ENCODE measurements around the gene XYLT1.

XYLT1 gene

GRCh38 chr16:17324451-17324850 is 146.3 kb downstream of the XYLT1 start:
- Histone ChIP-seq H3K36me3 (no peaks in the 10 kb centered on the region), H3K9me3 (ENCODE audit: severe bottlenecking) (no peaks in the 10 kb centered on the region), H3K27ac (no peak overlapping the region), H3K4me3 (ENCODE audit: low read depth, low read length) (no peak overlapping the region), H3K27me3 (ENCODE audit: insufficient read depth, low read depth, severe bottlenecking) (no peaks in the 10 kb centered on the region)
- no peak for DNase-seq
- no peak for TF ChIP-seq CTCF (IDR thresholded peaks at IDR 0.05; ENCODE audit: low read depth, low read length)

- no peak for DNase-seq
- no peak for TF ChIP-seq CTCF (IDR thresholded peaks at IDR 0.05; ENCODE audit: low read depth, low read length)
- no peak overlapping the region for H3K4me3 ChIP-seq (ENCODE audit: low read depth, low read length)
- no peaks in the 10 kb centered on the region for H3K36me3 ChIP-seq
- H3K27ac ChIP-seq: no peak overlapping the region
- no peaks in the 10 kb centered on the region for H3K27me3 ChIP-seq (ENCODE audit: insufficient read depth, low read depth, severe bottlenecking)
- H3K9me3 ChIP-seq (ENCODE audit: severe bottlenecking): no peaks in the 10 kb centered on the region
Observed at GRCh38 chr16:17323171-17323570, 147.6 kb downstream of the XYLT1 start.

- H3K36me3 ChIP-seq: no peaks in the 10 kb centered on the region
- TF ChIP-seq CTCF (IDR thresholded peaks at IDR 0.05; ENCODE audit: low read depth, low read length): no peak
- DNase-seq: no peak
Observed at GRCh38 chr16:17321824-17322223, 148.9 kb downstream of the XYLT1 start.

GRCh38 chr16:17320009-17320408 is 150.8 kb downstream of the XYLT1 start:
- no peak overlapping the region for H3K4me3 ChIP-seq (ENCODE audit: low read depth, low read length)
- DNase-seq: no peak
- H3K9me3 ChIP-seq (ENCODE audit: severe bottlenecking): no peaks in the 10 kb centered on the region
- no peak for TF ChIP-seq CTCF (IDR thresholded peaks at IDR 0.05; ENCODE audit: low read depth, low read length)
- no peaks in the 10 kb centered on the region for H3K27me3 ChIP-seq (ENCODE audit: insufficient read depth, low read depth, severe bottlenecking)
- no peaks in the 10 kb centered on the region for H3K36me3 ChIP-seq
- H3K27ac ChIP-seq: no peak overlapping the region

More at GRCh38 chr16:17321824-17322223, 148.9 kb downstream of the XYLT1 start:
- H3K27me3 ChIP-seq (ENCODE audit: insufficient read depth, low read depth, severe bottlenecking): no peaks in the 10 kb centered on the region
- H3K9me3 ChIP-seq (ENCODE audit: severe bottlenecking): no peaks in the 10 kb centered on the region
- no peak overlapping the region for H3K4me3 ChIP-seq (ENCODE audit: low read depth, low read length)
- H3K27ac ChIP-seq: no peak overlapping the region

GRCh38 chr16:17318238-17318637 is 152.5 kb downstream of the XYLT1 start:
- H3K27me3 ChIP-seq (ENCODE audit: insufficient read depth, low read depth, severe bottlenecking): no peaks in the 10 kb centered on the region
- H3K36me3 ChIP-seq: no peaks in the 10 kb centered on the region
- no peaks in the 10 kb centered on the region for H3K9me3 ChIP-seq (ENCODE audit: severe bottlenecking)
- no peak overlapping the region for H3K27ac ChIP-seq
- H3K4me3 ChIP-seq (ENCODE audit: low read depth, low read length): no peak overlapping the region
- TF ChIP-seq CTCF (IDR thresholded peaks at IDR 0.05; ENCODE audit: low read depth, low read length): no peak
- no peak for DNase-seq

- H3K4me3 ChIP-seq (ENCODE audit: low read depth, low read length): no peak overlapping the region
- no peak for DNase-seq
- no peak for TF ChIP-seq CTCF (IDR thresholded peaks at IDR 0.05; ENCODE audit: low read depth, low read length)
- no peaks in the 10 kb centered on the region for H3K27me3 ChIP-seq (ENCODE audit: insufficient read depth, low read depth, severe bottlenecking)
- no peaks in the 10 kb centered on the region for H3K9me3 ChIP-seq (ENCODE audit: severe bottlenecking)
- no peak overlapping the region for H3K27ac ChIP-seq
- H3K36me3 ChIP-seq: no peaks in the 10 kb centered on the region
Observed at GRCh38 chr16:17316005-17316404, 154.8 kb downstream of the XYLT1 start.

All from WERI-Rb-1 (cell line).